HG02981 (cell line): ENCODE results near the gene ARL11.
"Not testable (repeated sequence)": the region's sequence is repeated elsewhere in the genome, so short reads cannot be mapped to it uniquely, and the experiment has no call there.

Source experiments
- ATAC-seq: cut with Tn5 transposase; IDR thresholded peaks from one replicate; pipeline ENCODE4 v1.9.1; 2021; ENCODE audit warnings: mild to moderate bottlenecking, moderate library complexity; ENCODE audit not compliant: unreplicated experiment

The ARL11 gene

DNA sequence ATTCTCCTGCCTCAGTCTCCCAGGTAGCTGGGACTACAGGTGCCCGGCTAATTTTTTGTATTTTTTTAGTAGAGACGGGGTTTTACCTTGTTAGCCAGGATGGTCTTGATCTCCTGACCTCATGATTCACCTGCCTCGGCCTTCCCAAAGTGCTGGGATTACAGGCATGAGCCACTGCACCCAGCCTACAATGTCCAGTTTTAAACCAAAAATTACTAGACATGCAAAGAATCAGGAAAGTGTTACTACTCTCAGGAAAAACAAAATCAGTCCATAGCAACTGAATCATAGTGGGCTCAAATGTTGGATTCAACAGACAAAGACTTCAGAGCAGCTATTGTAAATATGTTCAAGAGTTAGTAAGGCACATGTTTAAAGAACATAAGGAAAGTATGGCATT is 16.3 kb upstream of the ARL11 start:
- not testable (repeated sequence) for ATAC-seq

DNA sequence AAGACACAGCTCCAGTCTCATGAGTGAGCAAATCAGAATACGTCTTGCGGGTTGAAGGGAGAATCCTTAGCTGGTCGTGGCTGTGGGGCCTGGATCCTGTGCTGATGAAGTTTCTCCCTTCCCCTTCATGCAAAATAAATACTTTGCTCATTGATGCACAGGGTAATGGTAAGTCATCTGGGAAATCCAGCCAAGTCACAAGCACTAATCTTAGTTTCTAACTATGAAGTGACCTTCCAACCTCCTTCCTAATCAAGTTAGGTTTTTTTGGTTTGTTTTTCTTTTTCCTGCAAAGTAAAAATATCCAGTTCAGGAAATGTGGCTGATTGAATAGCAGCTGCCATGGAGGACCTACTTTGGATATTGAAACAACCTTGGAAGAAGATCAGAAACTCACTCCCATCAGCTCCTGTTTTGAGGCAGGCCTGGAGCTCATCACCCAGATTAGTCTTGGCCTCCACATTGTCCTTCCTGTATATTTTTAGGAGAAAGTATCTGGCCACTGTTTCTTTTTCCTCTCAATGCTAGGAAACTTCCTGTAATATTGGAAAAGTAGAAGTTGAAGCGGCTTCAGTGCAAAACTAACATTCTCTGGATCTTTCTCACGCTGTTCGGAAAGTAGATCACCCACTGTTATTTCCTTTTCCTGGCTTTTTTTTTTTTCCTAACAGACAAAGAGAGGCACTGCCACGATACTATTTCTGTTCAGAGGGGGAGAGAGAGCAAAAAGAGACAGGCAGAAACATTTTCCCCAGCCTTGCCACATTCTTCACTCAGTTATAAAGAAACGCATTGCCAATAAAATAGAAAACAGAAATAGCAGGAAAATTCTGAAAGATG is 12.3 kb upstream of the ARL11 start:
- no peak for ATAC-seq

DNA sequence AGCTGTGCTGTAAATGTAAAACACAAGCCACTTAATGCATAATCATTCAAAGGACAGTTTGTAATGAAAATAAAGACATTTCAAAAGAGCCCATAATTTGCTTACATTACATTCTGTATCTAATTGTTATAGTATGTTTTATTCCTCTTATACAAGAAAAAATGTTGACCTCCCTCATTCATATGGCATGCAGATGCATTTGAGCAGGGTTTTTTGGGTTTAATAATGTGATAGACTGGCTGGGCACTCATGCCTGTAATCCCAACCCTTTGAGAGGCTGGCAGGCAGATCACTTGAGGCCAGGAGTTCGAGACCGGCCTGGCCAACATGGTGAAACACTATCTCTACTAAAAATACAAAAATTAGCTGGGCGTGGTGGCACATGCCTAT is 11.6 kb upstream of the ARL11 start:
- ATAC-seq: no peak

DNA sequence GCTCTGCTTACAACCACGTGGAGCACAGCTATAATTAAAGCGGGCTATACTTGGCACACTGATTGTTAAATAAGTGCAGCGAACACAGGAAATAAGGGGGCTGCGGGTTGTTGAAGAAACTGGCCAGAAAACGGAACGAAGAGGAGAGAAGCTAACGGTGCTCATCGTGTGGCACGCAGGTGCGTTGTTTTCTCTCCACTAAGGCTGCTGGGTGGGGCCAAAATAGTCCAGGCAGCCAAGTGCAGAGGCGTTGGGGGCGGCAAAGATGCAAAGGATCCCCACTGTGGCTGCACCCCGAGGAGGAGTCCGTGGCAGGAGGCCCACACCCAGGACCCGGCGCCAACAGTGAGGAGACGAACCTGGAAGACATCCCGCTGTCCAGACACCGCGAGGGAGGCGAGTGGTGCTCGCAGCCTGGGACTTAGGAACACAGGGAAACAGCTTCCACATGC is 8.1 kb upstream of the ARL11 start:
- peak; percentile 56 for ATAC-seq

DNA sequence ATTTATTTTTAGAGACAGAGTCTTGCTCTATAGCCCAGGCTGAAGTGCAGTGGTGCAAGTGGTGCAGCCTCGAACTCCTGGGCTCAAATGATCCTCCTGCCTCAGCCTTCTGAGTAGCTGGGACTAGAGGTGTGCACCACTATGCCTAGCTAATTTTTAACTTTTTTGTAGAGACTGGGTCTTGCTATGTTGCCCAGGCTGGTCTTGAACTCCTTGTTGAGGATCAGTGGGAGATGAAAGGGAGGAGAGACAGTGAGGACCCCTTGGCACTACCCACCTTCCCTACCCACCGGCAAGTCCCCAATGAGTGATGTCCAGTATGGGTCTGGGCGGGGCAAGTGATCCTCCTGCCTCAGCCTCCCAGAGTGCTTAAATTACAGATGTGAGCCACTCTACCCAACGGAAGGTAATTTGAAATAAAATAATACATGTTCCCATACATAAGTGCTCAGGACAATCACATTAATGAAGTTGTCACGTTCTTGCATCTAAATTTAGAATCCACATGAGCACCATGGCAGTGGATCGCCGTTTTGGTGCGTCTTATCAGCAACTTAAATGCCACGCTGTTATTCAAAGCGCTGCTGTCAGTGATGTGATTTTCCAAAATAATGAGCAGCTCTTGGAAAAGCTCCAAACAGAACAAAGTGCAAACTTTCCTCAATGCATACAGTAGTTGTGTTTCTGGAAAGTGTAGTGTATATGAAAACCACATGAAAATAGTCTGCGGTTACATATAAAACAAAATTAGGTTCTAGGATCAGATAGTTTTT is 5.9 kb upstream of the ARL11 start:
- no peak for ATAC-seq

DNA sequence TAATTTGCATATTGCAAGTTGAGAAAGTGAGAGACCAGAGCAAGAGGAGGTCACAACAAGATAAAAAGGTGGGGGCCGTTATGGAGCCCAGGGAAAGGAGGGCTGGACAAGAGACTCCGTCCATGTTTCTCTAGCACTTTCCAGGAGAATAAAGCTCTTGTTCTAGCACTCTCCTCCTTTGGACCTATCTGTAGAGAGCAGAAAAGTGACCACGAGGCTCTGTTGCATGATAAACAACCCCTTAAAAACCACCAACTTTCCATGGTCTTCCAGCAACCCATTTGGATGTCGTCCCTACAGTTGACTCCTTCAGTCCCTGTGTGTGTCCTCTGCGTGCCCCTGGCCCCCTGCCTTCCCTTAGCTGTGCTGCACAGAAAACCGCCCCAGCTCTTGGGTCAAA is 4.1 kb upstream of the ARL11 start:
- no peak for ATAC-seq

DNA sequence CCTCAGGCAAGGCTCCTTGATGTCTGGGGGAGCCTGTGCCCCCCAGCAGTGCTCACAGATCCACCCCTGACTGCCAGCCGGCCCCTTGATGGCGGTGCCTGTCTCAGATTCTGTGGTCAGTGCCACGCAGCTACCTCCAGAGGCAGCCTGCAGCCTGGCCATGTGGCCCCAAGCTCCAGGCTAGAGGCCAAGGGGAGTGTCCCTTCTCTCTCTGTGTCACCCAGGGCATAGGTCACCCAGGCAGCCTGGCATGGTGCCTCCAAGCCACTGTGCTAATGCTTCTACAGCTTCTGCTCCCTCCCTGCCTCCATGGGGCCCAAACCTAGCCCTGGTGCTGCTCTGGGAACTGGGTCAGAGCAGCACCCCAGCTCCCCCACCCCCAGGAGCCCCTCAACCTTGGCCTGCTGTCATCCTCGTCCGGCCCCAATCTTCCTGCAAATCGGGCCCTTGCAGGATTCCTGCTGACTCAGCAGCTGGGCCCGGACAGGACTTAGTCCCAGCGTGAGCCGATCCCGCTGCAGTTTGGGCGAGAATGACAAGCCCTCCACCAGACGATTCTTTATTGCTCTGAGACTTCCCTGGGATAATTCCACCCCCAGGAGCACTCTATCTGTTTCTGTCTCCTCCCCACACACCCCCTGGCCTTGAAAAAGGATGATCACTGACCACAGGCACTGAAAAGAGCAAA is 2.8 kb upstream of the ARL11 start:
- ATAC-seq: no peak

DNA sequence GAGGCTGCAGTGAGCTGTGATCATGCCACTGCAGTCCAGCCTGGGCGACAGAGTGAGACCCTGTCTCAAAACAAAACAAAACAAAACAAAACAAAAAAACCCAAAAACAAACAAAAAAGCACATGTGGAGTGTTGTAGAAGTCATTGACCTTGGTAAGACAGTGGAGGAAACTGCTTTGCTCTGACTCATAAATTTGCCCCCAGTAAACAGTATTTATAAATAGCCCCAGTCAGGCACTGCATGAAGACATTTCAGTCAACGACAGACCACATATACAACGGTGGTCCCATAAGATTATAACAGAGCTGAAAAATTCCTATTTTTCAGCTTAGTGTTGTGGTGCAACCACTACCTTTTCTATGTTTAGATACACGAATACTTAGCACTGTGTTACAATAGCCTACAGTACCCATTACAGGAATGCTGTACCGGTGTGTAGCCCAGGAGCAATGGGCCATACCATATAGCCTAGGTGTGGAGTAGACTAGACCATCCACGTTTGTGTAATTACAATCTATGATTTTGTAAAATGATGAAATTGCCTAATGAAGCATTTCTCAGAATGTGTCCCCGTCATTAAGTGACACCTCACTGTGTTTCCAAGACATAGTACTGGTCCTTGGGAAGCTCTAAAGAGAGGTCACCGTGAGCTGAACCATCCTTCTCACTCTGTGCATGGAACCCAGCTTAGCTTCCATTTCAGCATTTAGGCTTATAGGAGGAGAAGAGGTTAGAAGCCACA is 1.1 kb downstream of the ARL11 start:
- ATAC-seq: no peak

DNA sequence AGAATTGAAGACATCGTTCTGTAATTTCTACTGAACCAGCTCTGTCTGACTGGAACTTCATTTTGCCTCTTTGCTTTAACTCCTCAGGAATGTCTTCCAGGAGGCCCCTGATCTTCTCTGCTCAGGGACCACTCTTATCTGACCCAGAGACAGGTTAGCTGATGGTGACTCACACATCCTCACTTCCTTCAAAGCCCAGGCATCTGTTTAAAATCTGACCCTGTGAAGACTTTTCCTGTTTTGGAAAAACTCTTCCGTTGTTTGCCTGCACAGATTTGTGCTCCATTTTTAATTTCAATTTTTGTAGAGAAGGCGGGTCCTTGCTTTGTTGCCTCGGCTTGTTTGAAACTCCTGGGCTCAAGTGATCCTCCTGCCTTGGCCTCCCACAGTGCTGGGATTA is 1.6 kb downstream of the ARL11 start:
- ATAC-seq: no peak

DNA sequence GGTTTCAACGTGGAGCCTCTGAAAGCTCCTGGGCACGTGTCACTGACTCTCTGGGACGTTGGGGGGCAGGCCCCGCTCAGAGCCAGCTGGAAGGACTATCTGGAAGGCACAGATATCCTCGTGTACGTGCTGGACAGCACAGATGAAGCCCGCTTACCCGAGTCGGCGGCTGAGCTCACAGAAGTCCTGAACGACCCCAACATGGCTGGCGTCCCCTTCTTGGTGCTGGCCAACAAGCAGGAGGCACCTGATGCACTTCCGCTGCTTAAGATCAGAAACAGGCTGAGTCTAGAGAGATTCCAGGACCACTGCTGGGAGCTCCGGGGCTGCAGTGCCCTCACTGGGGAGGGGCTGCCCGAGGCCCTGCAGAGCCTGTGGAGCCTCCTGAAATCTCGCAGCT is 2.3 kb downstream of the ARL11 start:
- ATAC-seq: no peak

DNA sequence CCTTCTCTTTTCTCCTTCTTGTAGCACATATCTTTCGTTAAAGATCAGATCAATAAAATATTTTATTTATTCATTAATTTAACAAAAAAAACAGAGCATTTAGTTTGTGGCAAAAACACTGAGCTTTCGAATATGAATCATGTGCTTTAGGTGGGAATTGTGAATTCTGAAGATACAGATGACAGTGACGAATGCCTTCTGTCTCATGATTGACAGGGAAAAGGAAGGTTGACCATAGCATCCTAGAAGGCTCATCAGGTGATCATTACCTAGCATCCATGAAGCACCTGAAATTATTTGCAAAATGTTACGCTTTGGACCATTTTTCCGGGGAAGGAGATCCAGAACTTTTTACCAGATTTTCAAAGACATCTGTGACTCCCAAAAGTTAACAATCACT is 3.8 kb downstream of the ARL11 start:
- ATAC-seq: no peak

DNA sequence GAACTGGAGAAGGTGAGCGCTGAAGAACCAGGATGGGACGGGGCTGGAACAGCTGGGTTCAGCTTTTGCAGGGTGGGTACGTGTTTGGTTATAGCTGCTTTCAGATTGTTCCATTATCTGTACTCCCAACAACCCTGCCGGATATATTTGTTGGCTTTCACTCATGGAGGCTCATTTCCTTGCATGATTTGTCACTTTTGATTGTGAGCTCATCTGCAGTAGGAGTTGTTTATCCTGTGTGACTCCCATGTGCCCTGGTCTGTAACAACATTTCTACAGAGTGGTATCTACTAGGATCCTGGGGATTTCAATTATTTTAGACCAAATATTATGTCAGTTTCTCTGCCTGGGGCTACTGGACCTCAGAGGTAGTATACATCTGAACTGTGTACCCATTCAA is 5.4 kb downstream of the ARL11 start:
- ATAC-seq: no peak

DNA sequence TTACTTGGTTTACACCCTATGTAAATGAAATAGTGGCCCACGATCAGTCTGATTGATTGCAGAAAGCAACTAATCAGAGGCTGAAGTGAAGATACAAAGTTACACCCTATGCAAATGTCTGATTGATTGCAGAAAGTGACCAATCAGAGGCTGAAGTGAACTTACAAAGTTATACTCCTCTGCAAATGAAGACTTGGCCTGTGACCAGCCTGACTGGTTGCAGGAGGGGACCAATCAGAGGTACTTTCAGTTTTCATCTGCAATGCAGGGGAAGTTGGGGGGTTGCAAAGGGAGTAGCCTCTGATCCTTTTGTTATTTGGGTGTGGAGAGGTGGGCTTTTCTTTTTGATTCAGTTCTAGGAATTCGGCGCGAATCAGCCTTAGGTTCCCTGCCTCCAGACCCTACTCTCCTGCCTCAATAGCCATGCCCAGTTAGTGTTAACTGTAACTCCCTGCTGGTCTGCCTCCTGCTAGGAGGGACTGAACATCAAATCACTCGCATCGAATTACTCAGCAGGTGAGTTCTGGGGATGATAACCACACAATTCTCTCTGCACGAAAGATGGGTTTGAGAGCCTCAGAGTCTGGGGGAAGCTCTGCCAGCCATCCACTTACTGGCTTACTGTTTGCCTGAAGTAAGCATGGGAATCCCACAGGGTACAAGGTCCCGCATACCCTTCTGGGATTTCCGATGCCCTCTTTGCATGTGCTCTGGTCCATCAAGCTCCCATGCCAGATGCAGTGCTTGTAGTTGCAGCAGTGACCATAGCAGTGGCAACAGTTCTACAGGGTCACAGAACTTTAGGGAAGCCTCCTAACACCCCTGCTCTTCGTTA is 7.5 kb downstream of the ARL11 start:
- no peak for ATAC-seq

DNA sequence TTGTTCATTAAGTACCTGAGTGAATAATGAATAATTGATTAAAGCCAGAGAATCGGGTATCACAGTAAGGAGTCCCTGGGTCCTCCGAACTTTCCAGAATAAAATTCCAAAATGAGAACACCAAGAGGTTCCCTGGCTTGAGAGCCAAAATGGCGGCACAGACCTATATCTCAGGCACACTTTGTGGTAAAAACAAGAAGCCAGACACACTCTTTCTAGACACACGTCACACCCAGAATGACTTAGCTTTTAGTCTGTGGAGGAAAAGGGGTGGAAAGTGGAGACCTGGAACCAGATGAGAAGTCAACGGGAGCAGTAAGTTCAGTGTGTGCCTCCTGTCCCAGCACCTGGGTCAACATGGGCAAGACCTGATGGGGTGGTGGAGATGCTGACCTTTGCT is 8.4 kb downstream of the ARL11 start:
- no peak for ATAC-seq

DNA sequence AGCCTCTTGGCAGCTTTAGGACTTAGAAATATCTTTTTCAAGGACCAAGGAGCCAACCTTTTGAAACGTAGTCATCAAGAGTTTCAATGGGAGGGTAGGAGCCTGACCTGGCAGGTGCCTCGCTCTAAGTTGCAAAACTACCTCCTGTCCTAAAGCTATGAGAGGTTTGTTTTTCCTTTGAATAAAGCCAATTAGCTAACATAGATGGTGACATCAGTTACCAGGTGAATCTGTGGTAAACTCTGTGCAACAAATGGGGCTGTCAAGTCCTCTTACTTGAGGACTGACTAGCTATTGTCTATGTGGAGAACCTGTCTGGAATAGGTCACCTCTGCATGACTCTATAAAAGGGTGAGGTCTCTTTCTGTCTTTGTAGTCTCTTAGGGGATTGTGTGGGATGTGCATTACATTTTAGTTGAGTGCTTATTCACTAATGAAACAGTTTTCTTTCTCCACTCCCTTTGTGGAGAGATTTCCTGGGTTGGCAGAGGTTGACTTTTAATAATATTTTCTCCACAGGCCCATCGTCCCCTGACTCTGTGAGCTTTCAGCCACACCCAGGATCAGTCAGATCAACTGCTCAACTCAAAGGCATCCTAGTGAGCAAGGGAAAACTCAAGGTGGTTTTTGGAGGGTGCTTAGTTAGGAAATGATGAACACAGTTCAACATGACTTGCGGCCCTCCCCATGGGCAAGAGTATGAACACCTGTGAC is 9.9 kb downstream of the ARL11 start:
- ATAC-seq: no peak

DNA sequence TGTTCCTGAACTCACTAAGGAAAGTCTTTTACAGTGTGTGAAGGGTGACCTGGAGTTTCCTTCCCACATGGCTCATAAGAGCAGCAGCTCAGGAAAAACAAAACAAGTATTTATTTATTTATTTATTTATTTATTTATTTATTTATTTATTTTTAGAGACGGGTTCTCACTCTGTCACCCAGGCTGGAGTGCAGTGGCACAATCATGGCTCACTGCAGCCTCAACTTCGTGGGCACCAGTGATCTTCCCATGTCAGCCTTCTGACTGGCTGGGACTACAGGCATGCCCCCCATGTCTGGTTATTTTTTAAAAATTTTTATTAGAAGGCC is 10.4 kb downstream of the ARL11 start:
- no peak for ATAC-seq

DNA sequence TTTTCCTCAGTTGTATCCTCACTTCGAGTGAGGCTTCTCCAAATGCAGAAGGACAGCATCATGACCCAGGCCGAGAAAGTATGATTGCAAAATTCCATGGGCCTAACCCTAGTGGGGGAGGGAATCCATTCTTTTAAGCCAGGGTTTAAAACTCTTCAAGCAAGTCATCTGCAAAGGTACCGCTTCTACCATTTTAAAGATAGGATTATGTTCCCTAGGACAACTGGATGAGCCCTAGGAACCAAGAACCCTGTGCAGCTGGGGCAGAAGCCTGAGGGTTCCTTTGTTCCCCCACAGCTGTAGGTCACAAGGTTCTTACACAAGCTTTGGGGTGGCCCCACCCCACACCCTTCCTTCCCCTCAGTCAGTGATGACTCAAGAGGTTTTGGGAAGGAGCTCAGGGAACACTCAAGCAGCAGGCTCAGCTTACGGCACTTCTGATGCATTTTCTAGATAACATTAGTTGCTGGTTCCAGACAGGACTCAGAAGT is 13.5 kb downstream of the ARL11 start:
- no peak for ATAC-seq

DNA sequence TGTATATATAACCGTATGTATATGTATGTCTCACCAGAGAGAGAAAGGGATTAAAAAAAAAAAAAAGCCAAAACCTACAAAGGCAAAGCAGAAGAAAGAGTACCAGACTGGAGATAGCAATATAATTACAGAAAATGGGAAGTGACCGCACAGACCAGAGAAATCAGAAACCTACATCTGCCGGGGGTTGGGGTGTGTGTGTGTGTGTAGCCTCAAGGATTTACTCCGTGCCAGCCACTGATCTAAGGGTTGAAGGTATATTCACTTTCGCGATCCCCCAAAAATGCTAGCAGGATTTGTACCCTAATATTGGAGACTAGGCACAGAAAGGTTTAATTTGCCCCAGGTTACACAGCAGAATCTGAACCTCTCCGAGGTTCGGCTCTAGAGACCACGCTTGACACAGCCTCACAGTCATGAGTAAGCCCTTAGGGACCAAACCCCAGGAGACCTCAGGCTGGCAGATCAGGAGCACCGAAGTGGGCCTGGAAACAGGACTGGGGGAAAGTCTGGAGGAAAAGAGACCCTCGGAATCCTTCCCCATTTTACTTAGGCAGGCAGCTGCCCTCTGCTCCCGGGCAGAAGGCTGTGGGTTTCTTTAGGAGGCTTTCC is 14.8 kb downstream of the ARL11 start:
- ATAC-seq: no peak

DNA sequence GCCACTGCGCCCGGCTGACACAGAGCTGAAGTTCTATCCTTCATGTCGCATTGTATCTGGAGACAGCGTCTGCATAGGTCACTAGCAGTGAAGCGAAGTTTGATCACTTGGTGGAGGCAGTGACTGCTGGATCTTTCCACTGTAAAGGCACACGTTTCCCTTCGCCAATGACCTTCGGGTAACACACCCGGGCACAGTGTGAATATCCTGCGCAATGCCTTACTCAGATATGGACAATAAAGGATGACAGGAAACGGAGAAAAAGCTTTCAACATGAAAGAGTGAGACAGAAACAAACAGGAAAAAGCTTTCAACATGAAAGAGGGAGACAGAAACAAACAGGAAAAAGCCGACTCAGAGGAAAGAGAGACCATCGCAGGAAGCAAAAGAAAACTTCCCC is 17.1 kb downstream of the ARL11 start:
- ATAC-seq: no peak
